Astrocyte (in vitro differentiated cells and primary cell): ENCODE results near the gene DNAJC15.

Experiments used
- EZH2 ChIP-seq: IDR thresholded peaks from 2 replicates; pipeline ENCODE4 v1.6.1; 2012; ENCODE audit warnings: mild to moderate bottlenecking, low read length, inconsistent platforms; ENCODE audit not compliant: insufficient read depth
- TF ChIP-seq, protein P1 (sequence below): IDR thresholded peaks from 2 replicates; pipeline ENCODE4 v1.5.1; 2011; ENCODE audit warnings: low read depth, mild to moderate bottlenecking, inconsistent platforms, low read length, moderate library complexity; ENCODE audit not compliant: insufficient read depth

DNA sequence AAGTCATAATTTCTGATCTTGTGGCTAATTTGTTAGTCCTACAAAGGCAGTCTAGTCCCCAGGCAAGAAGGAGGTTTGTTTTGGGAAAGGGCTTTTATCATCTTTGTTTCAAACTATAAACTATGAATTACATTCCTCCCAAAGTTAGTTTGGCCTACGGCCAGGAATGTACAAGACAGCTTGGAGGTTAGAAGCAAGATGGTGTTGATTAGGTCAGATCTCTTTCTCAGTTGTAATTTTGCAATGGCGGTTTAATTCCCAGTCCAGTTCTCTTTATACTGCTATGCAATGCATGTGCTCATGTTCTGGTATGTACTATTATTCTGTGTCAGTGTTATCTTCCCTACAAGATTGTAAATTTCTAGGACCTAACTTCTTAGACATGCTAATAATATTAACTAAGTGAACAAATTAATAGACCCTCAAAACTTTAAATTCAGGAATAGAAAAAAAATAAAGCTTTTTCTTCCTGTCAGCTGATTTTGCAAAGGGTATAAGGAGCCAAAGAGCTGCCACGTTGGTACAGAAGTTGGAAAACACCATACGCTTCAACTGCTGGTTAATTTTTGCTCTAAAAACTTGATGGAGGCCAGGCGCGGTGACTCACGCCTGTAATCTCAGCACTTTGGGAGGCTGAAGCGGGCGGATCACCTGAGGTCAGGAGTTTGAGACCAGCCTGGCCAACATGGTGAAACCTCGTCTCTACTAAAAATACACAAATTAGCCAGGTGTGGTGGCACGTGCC lies 1.3 kb upstream of the DNAJC15 start:
- TF ChIP-seq, protein P1, sequence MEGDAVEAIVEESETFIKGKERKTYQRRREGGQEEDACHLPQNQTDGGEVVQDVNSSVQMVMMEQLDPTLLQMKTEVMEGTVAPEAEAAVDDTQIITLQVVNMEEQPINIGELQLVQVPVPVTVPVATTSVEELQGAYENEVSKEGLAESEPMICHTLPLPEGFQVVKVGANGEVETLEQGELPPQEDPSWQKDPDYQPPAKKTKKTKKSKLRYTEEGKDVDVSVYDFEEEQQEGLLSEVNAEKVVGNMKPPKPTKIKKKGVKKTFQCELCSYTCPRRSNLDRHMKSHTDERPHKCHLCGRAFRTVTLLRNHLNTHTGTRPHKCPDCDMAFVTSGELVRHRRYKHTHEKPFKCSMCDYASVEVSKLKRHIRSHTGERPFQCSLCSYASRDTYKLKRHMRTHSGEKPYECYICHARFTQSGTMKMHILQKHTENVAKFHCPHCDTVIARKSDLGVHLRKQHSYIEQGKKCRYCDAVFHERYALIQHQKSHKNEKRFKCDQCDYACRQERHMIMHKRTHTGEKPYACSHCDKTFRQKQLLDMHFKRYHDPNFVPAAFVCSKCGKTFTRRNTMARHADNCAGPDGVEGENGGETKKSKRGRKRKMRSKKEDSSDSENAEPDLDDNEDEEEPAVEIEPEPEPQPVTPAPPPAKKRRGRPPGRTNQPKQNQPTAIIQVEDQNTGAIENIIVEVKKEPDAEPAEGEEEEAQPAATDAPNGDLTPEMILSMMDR = no peak
- TF ChIP-seq EZH2 = no peak
